HepG2 (cell line): ENCODE measurements around the gene ZC3H7B. TPM values are rescaled to one million over a fixed set of nuclear protein-coding genes. Genes with fewer than 3 reads are reported as not detected.

ENCODE experiments used
- ARID5B ChIP-seq: IDR thresholded peaks from 2 replicates; pipeline ENCODE4 v1.4.0; 2020; ENCODE audit warnings: mild to moderate bottlenecking, missing genetic modification reagents
- CBX1 ChIP-seq: IDR thresholded peaks from one replicate; pipeline ENCODE4 v1.6.1; 2016; ENCODE audit warnings: antibody characterized with exemption, low read depth
- CREBL2 ChIP-seq: sonication (generic); formaldehyde crosslinking; IDR thresholded peaks from 2 replicates; pipeline ENCODE4 v1.8.1; 2023; ENCODE audit warnings: missing genetic modification reagents, mild to moderate bottlenecking, borderline replicate concordance
- CSRNP1 ChIP-seq: sonication (generic); formaldehyde crosslinking; IDR thresholded peaks from 2 replicates; pipeline ENCODE4 v1.8.1; 2023; ENCODE audit warnings: mild to moderate bottlenecking, missing genetic modification reagents
- EP300 ChIP-seq, 3 experiments: sonication (generic) in 1 of 3; formaldehyde crosslinking in 1 of 3; IDR thresholded peaks; 2 replicates each; pipeline versions ENCODE4 v1.5.1 to v1.6.1; 2011 to 2020; ENCODE audit warnings: low read depth in 2 of 3, low read length in 2 of 3, borderline replicate concordance in 1 of 3, improper control_type of control experiment in 1 of 3, mild to moderate bottlenecking in 1 of 3, missing genetic modification reagents in 1 of 3, moderate library complexity in 1 of 3
- FOSL2 ChIP-seq: sonication (generic); formaldehyde crosslinking; IDR thresholded peaks from 2 replicates; pipeline ENCODE4 v1.4.0; 2020; ENCODE audit warnings: missing genetic modification reagents
- ISX ChIP-seq: sonication (generic); formaldehyde crosslinking; conservative IDR thresholded peaks from 2 replicates; pipeline ENCODE4 v1.5.0; 2020; ENCODE audit warnings: missing genetic modification reagents
- MEIS2 ChIP-seq: sonication (generic); formaldehyde crosslinking; IDR thresholded peaks from 2 replicates; pipeline ENCODE4 v1.9.0; 2021; ENCODE audit warnings: mild to moderate bottlenecking, missing genetic modification reagents
- NRL ChIP-seq: sonication (generic); formaldehyde crosslinking; IDR thresholded peaks from 2 replicates; pipeline ENCODE4 v1.5.0; 2020; ENCODE audit warnings: missing genetic modification reagents, mild to moderate bottlenecking, moderate library complexity, borderline replicate concordance
- RAD51 ChIP-seq: fragments of 450-650 bp; IDR thresholded peaks from 2 replicates; pipeline ENCODE4 v1.6.1; 2016; ENCODE audit warnings: borderline replicate concordance
- SRSF4 ChIP-seq: fragments of 200-400 bp; formaldehyde crosslinking; IDR thresholded peaks from one replicate; pipeline ENCODE4 v1.6.1; 2018; ENCODE audit warnings: mild to moderate bottlenecking, low read depth, low read length, moderate library complexity; ENCODE audit not compliant: poor library complexity, severe bottlenecking
- YEATS4 ChIP-seq: sonication (generic); formaldehyde crosslinking; IDR thresholded peaks from 2 replicates; pipeline ENCODE4 v1.4.0; 2020; ENCODE audit warnings: missing genetic modification reagents, borderline replicate concordance
- ZBTB25 ChIP-seq: IDR thresholded peaks from 2 replicates; pipeline ENCODE4 v1.6.1; 2018; ENCODE audit warnings: missing genetic modification reagents
- ZNF180 ChIP-seq: sonication (generic); formaldehyde crosslinking; IDR thresholded peaks from 2 replicates; pipeline ENCODE4 v1.4.0; 2020; ENCODE audit warnings: low read depth, missing genetic modification reagents, borderline replicate concordance
- ZNF674 ChIP-seq: sonication (generic); formaldehyde crosslinking; IDR thresholded peaks from 2 replicates; pipeline ENCODE4 v1.5.0; 2020; ENCODE audit warnings: low read depth, mild to moderate bottlenecking, missing genetic modification reagents
- ZNF687 ChIP-seq: sonication (generic); formaldehyde crosslinking; IDR thresholded peaks from 2 replicates; pipeline ENCODE4 v1.5.1; 2020; ENCODE audit warnings: mild to moderate bottlenecking, missing genetic modification reagents, moderate library complexity
- polyA plus RNA-seq, 8 experiments: library from polyadenylated mRNA; depleted of rRNA in 3 of 8; stranded (reverse) in 7 of 8; unstranded in 1 of 8; fragments of >200 nt; fragmentation: Illumina TruSeq in 4 of 8; extraction: Trizol in 4 of 8; gene quantifications; 2 replicates each; pipeline versions ENCODE4 v1.2.1 to v1.2.3, GENCODE V29; 2011 to 2016; ENCODE audit warnings: low read depth in 4 of 8, missing spikeins in 1 of 8, mixed read lengths in 1 of 8; ENCODE audit not compliant: insufficient read depth in 1 of 8
- total RNA-seq, 5 experiments: library from RNA; depleted of rRNA; stranded (reverse); fragments of >200 nt; fragmentation: Illumina TruSeq; extraction: Trizol; gene quantifications; 2 replicates each; pipeline ENCODE4 v1.2.3, GENCODE V29; 2016; ENCODE audit warnings: low read depth in 1 of 5
- TF ChIP-seq, protein P1 (sequence below): sonication (generic); formaldehyde crosslinking; IDR thresholded peaks from 2 replicates; pipeline ENCODE4 v1.4.0; 2020; ENCODE audit warnings: missing genetic modification reagents

Gene ZC3H7B
- total and polyA plus RNA-seq, 2 of the 13 experiments (the other 11 are each of a cell fraction or from before 2014, with no cell fraction given) = 26.4 to 37.2 TPM

GRCh38 chr22:41380993-41381328 lies 79.6 kb downstream of the ZC3H7B start (continued):
- TF ChIP-seq CREBL2 (CRISPR knock-in tag) = no peak
- peak; percentile 36; the same call in 1 of the 2 replicates for TF ChIP-seq ARID5B (CRISPR knock-in tag)
- peak; percentile 52; the same call in 1 of the 2 replicates for TF ChIP-seq YEATS4 (CRISPR knock-in tag)
- TF ChIP-seq SRSF4 = no peak
- 0 out of 2 replicates have a peak, but pooled peaks have one; percentile 62 for TF ChIP-seq ZNF674
- no peak for TF ChIP-seq RAD51
- no peak for TF ChIP-seq ZNF180 (CRISPR knock-in tag)
- no peak for TF ChIP-seq ISX (CRISPR knock-in tag)
- no peak for TF ChIP-seq NRL (CRISPR knock-in tag)
- no peak for TF ChIP-seq CBX1
- TF ChIP-seq ZBTB25 = no peak
- TF ChIP-seq, protein P1, sequence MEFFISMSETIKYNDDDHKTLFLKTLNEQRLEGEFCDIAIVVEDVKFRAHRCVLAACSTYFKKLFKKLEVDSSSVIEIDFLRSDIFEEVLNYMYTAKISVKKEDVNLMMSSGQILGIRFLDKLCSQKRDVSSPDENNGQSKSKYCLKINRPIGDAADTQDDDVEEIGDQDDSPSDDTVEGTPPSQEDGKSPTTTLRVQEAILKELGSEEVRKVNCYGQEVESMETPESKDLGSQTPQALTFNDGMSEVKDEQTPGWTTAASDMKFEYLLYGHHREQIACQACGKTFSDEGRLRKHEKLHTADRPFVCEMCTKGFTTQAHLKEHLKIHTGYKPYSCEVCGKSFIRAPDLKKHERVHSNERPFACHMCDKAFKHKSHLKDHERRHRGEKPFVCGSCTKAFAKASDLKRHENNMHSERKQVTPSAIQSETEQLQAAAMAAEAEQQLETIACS (CRISPR knock-in tag) = no peak
- no peak for TF ChIP-seq MEIS2 (CRISPR knock-in tag)
- no peak for TF ChIP-seq EP300 (IDR thresholded peaks at IDR 0.05; ENCODE audit: low read depth in 2 of 2, low read length in 2 of 2)
- no peak for TF ChIP-seq EP300 (CRISPR knock-in tag; IDR thresholded peaks at IDR 0.05; ENCODE audit: borderline replicate concordance)
- no peak for TF ChIP-seq FOSL2 (CRISPR knock-in tag)
- TF ChIP-seq CSRNP1 (CRISPR knock-in tag) = peak; percentile 62; the same call in 1 of the 2 replicates
- peak; percentile 80 for TF ChIP-seq ZNF687 (CRISPR knock-in tag)
